Measurements from ENCODE around the gene GPR31. TPM values are rescaled to one million over a fixed set of nuclear protein-coding genes. Genes with fewer than 3 reads are reported as not detected.

GPR31 gene
- total and polyA plus RNA-seq, 9 of the 15 experiments (the other 6 are each of a cell fraction or from before 2014, with no cell fraction given), result not detected

- TF ChIP-seq ZBTB17 (CRISPR knock-in tag; IDR thresholded peaks at IDR 0.05) (no peak), CHAMP1 (IDR thresholded peaks at IDR 0.05) (no peak), NONO (IDR thresholded peaks at IDR 0.05; ENCODE audit: low read depth in 2 of 2, low read length in 1 of 2) (no peak), NUFIP1 (IDR thresholded peaks at IDR 0.05; ENCODE audit: partially characterized antibody) (no peak), JUN (IDR thresholded peaks at IDR 0.05; ENCODE audit: borderline replicate concordance, low read depth, low read length) (no peak), JUN (CRISPR knock-in tag; IDR thresholded peaks at IDR 0.05; ENCODE audit: borderline replicate concordance) (no peak), PRMT5 (CRISPR knock-in tag; IDR thresholded peaks at IDR 0.05) (no peak), PREB (CRISPR knock-in tag; IDR thresholded peaks at IDR 0.05) (no peak), KAT8 (IDR thresholded peaks at IDR 0.05; ENCODE audit: low read depth) (no peak)
- Histone ChIP-seq H3K36me3 (ENCODE audit: control insufficient read depth, insufficient read depth, low read length) (no peaks in the 10 kb centered on the region), H3K4me3 (no peak overlapping the region), H3K79me2 (ENCODE audit: control insufficient read depth, insufficient read depth, low read length) (no peaks in the 10 kb centered on the region), H3K9me1 (ENCODE audit: control insufficient read depth, insufficient read depth, low read length) (no peaks in the 10 kb centered on the region), H4K20me1 (replicated peaks; ENCODE audit: control insufficient read depth, insufficient read depth, low read length) (no peaks in the 10 kb centered on the region), H3K9me3 (replicated peaks; ENCODE audit: control insufficient read depth, insufficient read depth, low read depth, low read length) (no peaks in the 10 kb centered on the region), H3K27ac (ENCODE audit: extremely low read depth, low read depth, low read length) (no peak overlapping the region), H3K4me2 (ENCODE audit: insufficient read depth, low read length) (no peak overlapping the region), H2AFZ (ENCODE audit: low read depth, low read length) (no peak overlapping the region), H3K4me1 (replicated peaks in 1 of 2; ENCODE audit: control insufficient read depth in 2 of 2, insufficient read depth in 2 of 2, low read length in 2 of 2) (no peaks in the 10 kb centered on the region), H3K27me3 (ENCODE audit: control insufficient read depth in 2 of 2, insufficient read depth in 2 of 2, low read length in 2 of 2) (peaks cover 21 to 42% of the 10 kb centered on the region in 2 experiments), H3K9ac (ENCODE audit: insufficient read depth in 1 of 2, low read depth in 2 of 2, low read length in 2 of 2) (no peak overlapping the region)
- intact Hi-C loops (cut with micrococcal nuclease) (no loop called here), in situ Hi-C loops (cut with MboI) (no loop called here)
- no TSS peak for BruUV-seq (replicated peaks)
- POLR2A ChIA-PET, result no interaction called here
- no peak for ATAC-seq
- CTCF ChIA-PET (ENCODE audit: low intra/inter-chr PET ratio), result interaction anchor here (0.7 kb wide), 1 partner anchor 1345 kb away, joined by 3 read pairs; no protein-coding TSS in a partner anchor
- WGBS (ENCODE audit: insufficient coverage, low coverage, missing lambda C conversion rate), result 1% methylated on average over 3 of the region's 3 CpGs
- DNase-seq (ENCODE audit: extremely low read depth in 1 of 4, low spot score in 3 of 4), result no peak
- FAIRE-seq, result no peak
These were observed 6.5 kb upstream of the GPR31 start for GRCh38 chr6:167164261-167164660.

All from K562 (cell line).